H1 (cell line): ENCODE measurements around the gene CARD14. TPM values are rescaled to one million over a fixed set of nuclear protein-coding genes. Genes with fewer than 3 reads are reported as not detected.

Experiments used
- BRCA1 ChIP-seq: IDR thresholded peaks from 2 replicates; pipeline ENCODE4 v1.6.1; 2012; ENCODE audit warnings: low read depth, low read length, improper control_type of control experiment
- CHD7 ChIP-seq: fragments of 300-600 bp; sonication (generic); IDR thresholded peaks from 2 replicates; pipeline ENCODE4 v1.7.1; 2012; ENCODE audit warnings: low read length, moderate library complexity, mild to moderate bottlenecking, inconsistent platforms; ENCODE audit not compliant: insufficient replicate concordance
- CTCF ChIP-seq, 3 experiments: IDR thresholded peaks; 1 replicate in 2 of 3; 2 replicates in 1 of 3; pipeline versions ENCODE4 v1.5.1 to v1.6.1; 2011; ENCODE audit warnings: low read length in 3 of 3, mild to moderate bottlenecking in 3 of 3, inconsistent platforms in 2 of 3, low read depth in 1 of 3, moderate library complexity in 1 of 3; ENCODE audit not compliant: insufficient read depth in 1 of 3; ENCODE audit errors: control extremely low read depth in 1 of 3
- HDAC2 ChIP-seq, 2 experiments: fragments of 300-600 bp in 1 of 2; sonication (generic) in 1 of 2; IDR thresholded peaks; 2 replicates each; pipeline ENCODE4 v1.6.1; 2011 to 2012; ENCODE audit warnings: low read depth in 2 of 2, low read length in 2 of 2, mild to moderate bottlenecking in 2 of 2, moderate library complexity in 2 of 2, borderline replicate concordance in 1 of 2, inconsistent platforms in 1 of 2
- RBBP5 ChIP-seq: IDR thresholded peaks from 2 replicates; pipeline ENCODE4 v1.7.1; 2012; ENCODE audit warnings: low read depth, mild to moderate bottlenecking, inconsistent platforms, low read length, moderate library complexity, borderline replicate concordance
- SAP30 ChIP-seq: fragments of 300-600 bp; sonication (generic); IDR thresholded peaks from 2 replicates; pipeline ENCODE4 v1.7.1; 2012; ENCODE audit warnings: low read length, moderate library complexity, mild to moderate bottlenecking, inconsistent platforms; ENCODE audit not compliant: insufficient read depth, insufficient replicate concordance
- TAF1 ChIP-seq: IDR thresholded peaks from 2 replicates; pipeline ENCODE4 v1.6.1; 2011; ENCODE audit warnings: mild to moderate bottlenecking, low read depth, low read length
- TAF7 ChIP-seq: optimal IDR thresholded peaks from 2 replicates; pipeline ENCODE3; 2011; ENCODE audit warnings: low read depth, mild to moderate bottlenecking, inconsistent platforms, low read length, moderate library complexity, borderline replicate concordance
- polyA plus RNA-seq, 7 experiments: library from polyadenylated mRNA; depleted of rRNA in 3 of 7; stranded (reverse) in 5 of 7; unstranded in 2 of 7; fragments of >200 nt in 5 of 7; fragments of 200-250 nt in 2 of 7; gene quantifications; 1 replicate in 5 of 7; 2 replicates in 1 of 7; 4 replicates in 1 of 7; pipeline versions ENCODE4 v1.2.1 to v1.2.3, GENCODE V29; 2011 to 2013; ENCODE audit warnings: missing spikeins in 2 of 7, mixed read lengths in 2 of 7
- total RNA-seq: library from RNA; stranded (reverse); fragmentation: NEBNext Ultra II Directional; extraction: Animal tissue kit (Norgen Biotek cat#: 25700); gene quantifications from 2 replicates; pipeline ENCODE4 v1.2.1, GENCODE V29; 2021

CARD14 gene
- total and polyA plus RNA-seq, 2 of the 8 experiments (the other 6 are each of a cell fraction or from before 2014, with no cell fraction given): 0.08 TPM; not detected in 1

- TF ChIP-seq CHD7 (no peak), SAP30 (no peak), TAF1 (no peak), RBBP5 (no peak), CTCF (IDR thresholded peaks at IDR 0.05; ENCODE audit: control extremely low read depth in 1 of 3, insufficient read depth in 1 of 3, low read depth in 1 of 3, low read length in 3 of 3) (no peak), BRCA1 (no peak), TAF7 (no peak), HDAC2 (IDR thresholded peaks at IDR 0.05; ENCODE audit: borderline replicate concordance in 1 of 2, low read depth in 2 of 2, low read length in 2 of 2) (no peak)
These were observed 67.6 kb downstream of the CARD14 start (continued) for GRCh38 chr17:80237386-80237785.
